GM18951 (cell line): ENCODE results near the gene LMAN1.

ENCODE experiments used
- POLR2A ChIP-seq: IDR thresholded peaks from 4 replicates; pipeline ENCODE4 v1.6.1; 2011; ENCODE audit warnings: mild to moderate bottlenecking; ENCODE audit not compliant: insufficient read length, insufficient read depth; ENCODE audit errors: extremely low read depth
- in situ Hi-C: fragments of 300-500 bp; cut with MboI; formaldehyde crosslinking; loops from one replicate; pipeline ENCODE4 v1.12.0; 2022; ENCODE audit warnings: low sequenced_read_pairs, mixed read lengths, inconsistent platforms; ENCODE audit not compliant: unreplicated experiment

The LMAN1 gene, protein sequence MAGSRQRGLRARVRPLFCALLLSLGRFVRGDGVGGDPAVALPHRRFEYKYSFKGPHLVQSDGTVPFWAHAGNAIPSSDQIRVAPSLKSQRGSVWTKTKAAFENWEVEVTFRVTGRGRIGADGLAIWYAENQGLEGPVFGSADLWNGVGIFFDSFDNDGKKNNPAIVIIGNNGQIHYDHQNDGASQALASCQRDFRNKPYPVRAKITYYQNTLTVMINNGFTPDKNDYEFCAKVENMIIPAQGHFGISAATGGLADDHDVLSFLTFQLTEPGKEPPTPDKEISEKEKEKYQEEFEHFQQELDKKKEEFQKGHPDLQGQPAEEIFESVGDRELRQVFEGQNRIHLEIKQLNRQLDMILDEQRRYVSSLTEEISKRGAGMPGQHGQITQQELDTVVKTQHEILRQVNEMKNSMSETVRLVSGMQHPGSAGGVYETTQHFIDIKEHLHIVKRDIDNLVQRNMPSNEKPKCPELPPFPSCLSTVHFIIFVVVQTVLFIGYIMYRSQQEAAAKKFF

GRCh38 chr18:59358712-59359575 lies at the start of gene LMAN1:
Gene LMAN1 (minus strand): TSS chr18:59359265. CDS start chr18:59359244, 21 bp downstream.
- in situ Hi-C loops: no loop called here
- peak; percentile 89 for TF ChIP-seq POLR2A

DNA sequence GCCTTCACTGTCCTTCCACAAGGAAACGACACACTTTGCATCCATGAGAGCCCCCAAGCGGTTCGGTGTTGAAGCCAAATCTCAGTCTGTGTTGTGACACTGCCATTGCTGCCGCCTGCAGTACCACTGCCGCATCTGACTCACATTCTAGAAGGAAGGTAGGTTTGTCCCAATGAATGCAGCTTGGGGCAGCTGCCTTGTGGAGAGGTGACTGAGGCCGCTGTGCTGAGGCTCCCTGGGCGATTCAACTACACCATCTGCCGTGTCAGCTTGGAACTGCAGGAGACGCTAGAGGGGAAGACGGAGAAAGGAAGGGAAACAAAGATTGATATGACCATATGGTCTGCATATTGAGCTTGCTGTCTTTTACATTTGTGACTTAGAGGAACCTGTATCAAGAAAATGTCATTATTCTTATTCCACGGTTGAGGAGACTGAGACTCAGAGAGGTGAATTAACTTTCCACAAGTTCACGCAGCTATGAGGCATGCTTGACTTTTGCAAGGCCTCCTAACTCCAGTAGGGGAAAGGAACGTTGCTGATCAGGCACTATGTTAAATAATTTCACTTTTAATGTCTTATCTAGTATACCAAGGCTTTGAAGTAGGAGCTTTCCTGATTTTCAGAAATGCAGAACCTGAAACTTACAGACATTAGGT lies 43.5 kb upstream of the LMAN1 start:
- in situ Hi-C loops: no loop called here
- TF ChIP-seq POLR2A: no peak

DNA sequence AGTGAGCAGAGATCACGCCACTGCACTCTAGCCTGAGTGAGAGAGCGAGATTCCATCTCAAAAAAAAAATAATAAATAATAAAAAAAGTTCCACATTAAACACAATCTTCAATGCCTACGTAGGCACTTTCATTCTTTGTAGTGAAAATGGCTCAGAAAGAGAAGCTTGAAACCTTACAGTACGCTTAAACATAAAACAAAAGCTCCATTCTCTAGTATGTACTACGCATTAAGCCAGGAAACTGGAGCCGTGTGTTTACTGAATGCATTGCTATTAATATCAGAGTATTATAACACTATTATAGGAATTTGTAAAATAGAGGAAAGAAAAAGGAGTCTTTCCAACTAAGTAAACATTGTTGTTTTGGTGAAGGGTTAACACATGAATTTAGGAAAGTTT lies 41.3 kb upstream of the LMAN1 start:
- in situ Hi-C loops: no loop called here
- no peak for TF ChIP-seq POLR2A

DNA sequence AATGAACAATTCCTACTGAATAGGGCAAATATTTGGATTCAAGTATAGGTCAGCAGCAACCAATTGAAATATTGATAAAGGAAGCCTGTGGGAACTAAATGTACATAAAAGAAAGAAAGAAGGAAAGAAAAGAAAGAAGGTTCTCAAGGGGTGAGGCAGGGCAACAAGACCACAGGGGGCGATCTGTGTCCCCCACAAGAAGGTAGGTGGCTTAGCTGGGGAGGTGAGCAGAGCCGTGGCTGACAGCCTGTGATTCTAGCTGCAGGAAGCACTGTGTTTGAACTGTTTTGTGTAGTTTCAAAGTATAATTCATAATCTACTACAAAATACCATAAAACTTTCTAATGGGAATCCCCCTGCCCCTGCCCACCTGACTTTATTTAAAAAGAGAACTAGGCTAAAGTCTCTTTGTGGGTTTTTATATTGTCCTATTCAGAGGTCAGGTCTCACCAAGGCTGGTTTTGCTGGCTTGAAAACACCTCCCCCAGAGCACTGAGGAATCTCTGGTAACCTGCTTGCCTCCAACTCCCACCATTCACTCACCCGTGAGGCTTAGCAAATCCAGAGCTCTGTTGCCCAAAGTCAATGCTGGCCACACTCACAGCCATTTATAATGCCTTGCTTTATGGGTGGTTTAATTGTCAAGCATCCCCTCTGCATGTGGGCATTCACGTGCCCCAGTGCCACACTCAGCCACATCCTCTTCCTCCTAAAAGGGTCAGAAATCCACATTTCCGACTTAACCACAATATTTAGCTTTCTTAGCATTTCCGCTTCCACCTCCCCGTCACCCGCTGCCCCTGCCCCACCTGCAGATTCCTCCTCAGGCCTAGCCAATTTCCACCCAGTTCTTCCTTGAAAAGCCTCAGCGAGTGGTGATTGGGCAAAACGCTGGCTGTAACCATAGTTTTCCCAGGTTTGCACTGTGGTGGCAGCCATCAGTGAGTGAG lies 36.4 kb upstream of the LMAN1 start:
- in situ Hi-C loops: loop anchor here (10.0 kb wide), 1 partner anchor 91 kb away; no protein-coding TSS in a partner anchor
- TF ChIP-seq POLR2A: no peak

- in situ Hi-C loops: loop anchor here (10.0 kb wide), 1 partner anchor 89 kb away; no protein-coding TSS in a partner anchor
- no peak for TF ChIP-seq POLR2A
Observed at GRCh38 chr18:59393381-59393780, 34.3 kb upstream of the LMAN1 start.

- TF ChIP-seq POLR2A: no peak
- in situ Hi-C loops: no loop called here
Observed at GRCh38 chr18:59388817-59389216, 29.8 kb upstream of the LMAN1 start.

DNA sequence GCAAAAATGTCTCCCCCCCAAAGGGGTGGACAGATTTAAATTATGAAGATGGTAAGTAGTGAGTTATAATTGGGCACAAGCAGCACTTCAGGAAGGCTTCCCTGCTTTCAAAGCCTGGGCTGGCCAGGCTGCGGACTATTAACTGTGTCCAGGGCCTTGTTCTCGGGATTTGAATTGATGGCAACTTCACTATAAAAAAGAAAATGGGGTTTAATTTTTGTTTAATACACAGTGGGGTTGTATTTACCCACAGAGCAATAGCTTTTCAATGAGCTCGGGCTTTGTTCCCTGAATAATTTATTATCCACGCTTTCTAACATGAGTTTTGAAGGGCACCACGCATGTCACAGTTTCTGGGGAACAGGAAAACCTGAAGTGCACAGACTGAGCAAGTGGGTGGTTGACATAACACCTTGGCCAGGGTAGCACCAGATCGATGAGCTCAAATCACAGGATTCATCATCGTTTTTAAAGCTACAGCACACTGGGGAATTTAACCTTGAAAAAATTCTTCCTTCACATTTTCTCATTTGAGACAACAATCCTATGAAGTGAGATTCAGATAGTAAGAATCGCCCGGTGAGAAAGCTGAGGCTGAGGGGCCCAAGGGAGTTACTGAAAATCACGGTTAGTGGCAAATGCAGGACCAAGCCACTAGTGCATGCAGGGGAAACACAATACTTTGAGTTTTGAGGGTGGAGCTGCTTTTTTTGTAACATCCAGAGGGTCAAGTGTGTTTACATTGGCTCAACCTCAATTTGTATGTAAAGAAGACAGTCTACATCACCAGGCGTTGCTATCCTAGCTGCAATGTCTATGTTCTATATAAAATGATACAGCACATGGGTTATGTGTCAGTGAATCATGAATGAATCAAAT lies 28.9 kb upstream of the LMAN1 start:
- no peak for TF ChIP-seq POLR2A
- in situ Hi-C loops: no loop called here

DNA sequence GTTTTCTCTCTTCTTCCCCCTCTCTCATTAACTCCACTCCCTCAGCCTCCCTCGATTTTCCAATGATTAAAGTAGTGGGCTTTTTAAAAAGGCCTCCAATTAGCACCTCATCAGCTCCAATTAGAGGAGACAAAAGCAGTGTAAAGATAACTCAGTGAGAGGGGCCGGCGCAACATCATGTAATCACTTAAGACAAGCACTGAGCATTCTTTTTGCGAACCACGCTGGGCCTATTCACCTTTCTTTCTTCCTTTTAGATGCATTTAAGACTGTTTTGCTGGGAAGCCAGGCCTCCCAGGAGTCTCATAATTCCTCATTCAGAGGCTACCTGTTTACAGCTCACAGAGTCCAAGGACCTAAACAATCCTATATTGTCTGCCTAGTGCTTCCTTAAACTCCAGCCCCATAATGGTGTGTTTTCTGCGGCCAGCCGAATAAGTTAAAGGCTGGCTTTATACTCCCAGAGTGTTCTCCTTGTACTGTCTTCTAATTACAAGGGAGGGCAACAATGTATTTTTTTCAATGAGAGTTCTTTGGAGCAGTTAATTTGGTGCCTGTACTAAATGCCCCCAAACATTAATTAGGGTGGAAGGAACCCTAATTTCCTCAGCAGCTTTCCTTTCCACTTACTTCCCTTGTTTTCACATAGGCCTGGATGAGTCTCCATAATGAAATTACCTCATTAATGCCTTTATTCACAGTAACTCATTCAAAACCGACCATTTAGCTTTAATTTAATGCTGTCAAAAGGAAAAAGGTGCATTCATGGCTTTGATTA lies 28.0 kb upstream of the LMAN1 start:
- in situ Hi-C loops: no loop called here
- TF ChIP-seq POLR2A: no peak

- in situ Hi-C loops: no loop called here
- no peak for TF ChIP-seq POLR2A
Observed at GRCh38 chr18:59385191-59385590, 26.1 kb upstream of the LMAN1 start.

GRCh38 chr18:59383851-59384250 lies 24.8 kb upstream of the LMAN1 start:
- no peak for TF ChIP-seq POLR2A
- in situ Hi-C loops: no loop called here
